Progenitor cell of endocrine pancreas (in vitro differentiated cells): ENCODE measurements around the gene PMEPA1. TPM values are rescaled to one million over a fixed set of nuclear protein-coding genes. Genes with fewer than 3 reads are reported as not detected.

Source experiments
- DNase-seq: peaks from one replicate; pipeline ENCODE4 v3.0.0; 2021; ENCODE audit warnings: low spot score; ENCODE audit not compliant: unreplicated experiment
- H3K27ac Mint-ChIP-seq: 2 replicates; pipeline ENCODE4 v1.8.0; 2021; ENCODE audit warnings: mild to moderate bottlenecking, moderate library complexity, mixed read lengths
- H3K27me3 Mint-ChIP-seq: 2 replicates; pipeline ENCODE4 v1.8.0; 2021; ENCODE audit warnings: mixed read lengths
- H3K36me3 Mint-ChIP-seq: 2 replicates; pipeline ENCODE4 v1.8.0; 2022; ENCODE audit warnings: mixed read lengths; ENCODE audit not compliant: insufficient read depth
- H3K4me1 Mint-ChIP-seq: 2 replicates; pipeline ENCODE4 v1.8.0; 2021; ENCODE audit warnings: low read depth, mixed read lengths
- H3K4me3 Mint-ChIP-seq: 2 replicates; pipeline ENCODE4 v1.8.0; 2021; ENCODE audit warnings: low read depth, mild to moderate bottlenecking, moderate library complexity, mixed read lengths
- H3K9me3 Mint-ChIP-seq: 2 replicates; pipeline ENCODE4 v1.8.0; 2021; ENCODE audit warnings: low read depth, mixed read lengths
- CTCF ChIP-seq: fragments of 200-600 bp; sonication (generic); IDR thresholded peaks from one replicate; pipeline ENCODE4 v1.5.0; 2021; ENCODE audit warnings: antibody characterized with exemption, mild to moderate bottlenecking; ENCODE audit not compliant: unreplicated experiment
- total RNA-seq: library from RNA; stranded (reverse); gene quantifications from 2 replicates; pipeline ENCODE4 v1.2.1, GENCODE V29; 2021

Gene PMEPA1
- total RNA-seq, 1 donor from 2014 or later: 9.1 TPM

- DNase-seq: no peak
- no peaks in the 10 kb centered on the region for H3K4me1 Mint-ChIP-seq
- H3K27me3 Mint-ChIP-seq: peaks cover 20% of the 10 kb centered on the region
These were observed 94.4 kb downstream of the PMEPA1 start for GRCh38 chr20:57615445-57615811.

DNA sequence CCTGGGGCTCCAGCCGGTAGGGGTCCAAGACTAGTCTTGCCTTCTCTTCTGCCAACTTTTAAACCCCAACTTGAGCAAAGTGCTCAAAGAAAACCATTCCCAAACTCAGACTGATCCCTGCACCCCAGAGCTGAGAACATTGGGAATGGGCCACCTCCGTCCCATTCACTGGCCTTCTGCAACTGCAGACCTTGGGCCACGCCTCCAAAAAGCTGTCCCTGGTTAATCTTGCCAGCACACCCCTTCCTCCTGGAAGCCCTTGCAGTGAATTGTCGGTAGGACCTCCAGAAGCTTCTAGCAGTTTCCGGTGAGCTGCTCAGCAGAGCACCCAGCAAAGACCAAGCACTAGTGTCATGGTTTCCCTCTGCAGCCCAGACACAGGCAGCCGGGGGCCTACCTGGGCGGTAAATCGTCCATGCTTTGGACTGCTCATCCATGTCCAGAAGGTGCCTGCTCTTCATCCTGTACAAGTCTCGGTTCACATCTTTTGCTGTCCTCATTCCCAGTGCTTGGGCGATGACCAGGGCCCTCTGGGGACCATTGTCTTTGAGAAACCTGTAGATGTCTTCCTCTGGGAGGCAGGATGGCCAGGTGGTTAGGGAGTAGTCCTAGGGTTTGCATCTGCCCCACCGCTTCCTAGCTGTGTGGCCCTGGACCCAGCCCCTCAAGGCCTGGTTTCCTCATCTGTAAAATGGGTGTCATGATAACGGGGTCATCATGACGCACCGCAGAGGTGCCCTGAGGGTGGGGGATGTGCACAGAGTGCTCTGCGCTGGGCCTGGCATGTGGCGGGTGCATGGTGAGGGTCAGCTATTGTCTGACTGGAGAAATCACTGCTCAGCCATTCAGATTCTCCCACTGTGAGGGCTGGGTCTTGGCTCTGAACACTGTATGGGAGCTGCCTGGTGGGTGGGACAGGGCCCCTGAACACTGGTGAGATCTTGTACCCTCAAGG lies 95.0 kb downstream of the PMEPA1 start:
- Mint-ChIP-seq H3K36me3 (no peaks in the 10 kb centered on the region), H3K27ac (no peak overlapping the region), H3K4me3 (no peak overlapping the region), H3K4me1 (no peaks in the 10 kb centered on the region), H3K27me3 (peaks cover 19% of the 10 kb centered on the region), H3K9me3 (no peaks in the 10 kb centered on the region)
- no peak for DNase-seq
- no peak for TF ChIP-seq CTCF

More at GRCh38 chr20:57615445-57615811, 94.4 kb downstream of the PMEPA1 start:
- Mint-ChIP-seq H3K9me3 (no peaks in the 10 kb centered on the region), H3K4me3 (no peak overlapping the region), H3K36me3 (no peaks in the 10 kb centered on the region), H3K27ac (no peak overlapping the region)
- no peak for TF ChIP-seq CTCF

DNA sequence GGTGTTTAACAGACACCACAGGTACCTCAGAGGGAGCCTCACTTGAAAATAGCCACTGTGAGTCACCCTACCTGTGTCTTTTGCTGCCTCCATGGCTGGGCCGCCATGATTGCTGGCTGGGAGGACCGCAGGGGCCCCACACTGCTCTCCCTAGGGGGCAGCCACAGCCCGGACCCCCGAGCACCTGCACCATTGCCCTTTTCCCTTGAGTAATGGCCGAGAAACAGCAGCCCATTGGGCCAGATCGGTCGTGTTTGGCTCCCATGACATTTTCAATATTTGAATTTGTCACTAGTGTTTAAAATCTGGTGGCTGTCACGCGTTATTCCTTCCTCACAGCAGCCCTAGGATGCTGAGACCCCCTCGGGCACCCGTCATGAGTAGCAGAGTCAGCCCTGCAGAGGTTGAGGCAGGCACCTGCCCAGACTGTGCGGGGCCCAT lies 96.3 kb downstream of the PMEPA1 start:
- no peak for DNase-seq
- TF ChIP-seq CTCF: no peak
- H3K27me3 Mint-ChIP-seq: peaks cover 18% of the 10 kb centered on the region

DNA sequence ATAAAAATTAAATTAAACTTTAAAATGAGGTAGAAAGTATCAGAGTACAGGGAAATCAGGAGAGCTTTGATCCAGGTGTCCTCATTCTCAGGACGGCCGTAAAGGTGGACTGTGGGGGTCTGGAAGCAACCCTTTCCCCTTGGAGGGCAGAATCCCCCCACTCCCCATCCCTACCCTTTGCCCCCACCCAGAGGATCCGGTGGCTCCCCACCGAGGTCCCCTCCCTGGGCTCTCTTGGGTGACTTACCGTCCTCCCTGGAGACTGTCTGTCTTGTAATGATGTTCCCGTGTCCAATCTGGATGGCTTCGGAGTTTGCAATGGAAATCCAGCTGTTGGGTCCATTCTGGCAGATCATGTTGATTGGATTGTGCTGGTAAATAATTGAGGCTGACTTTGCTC lies 96.9 kb downstream of the PMEPA1 start:
- peaks cover 15% of the 10 kb centered on the region for H3K27me3 Mint-ChIP-seq
- no peaks in the 10 kb centered on the region for H3K36me3 Mint-ChIP-seq
- H3K4me1 Mint-ChIP-seq: no peaks in the 10 kb centered on the region
- H3K27ac Mint-ChIP-seq: no peak overlapping the region
- no peak overlapping the region for H3K4me3 Mint-ChIP-seq
- TF ChIP-seq CTCF: no peak
- DNase-seq: no peak
- H3K9me3 Mint-ChIP-seq: no peaks in the 10 kb centered on the region

More for the DNA sequence above, 96.3 kb downstream of the PMEPA1 start:
- Mint-ChIP-seq H3K9me3 (no peaks in the 10 kb centered on the region), H3K36me3 (no peaks in the 10 kb centered on the region), H3K4me1 (no peaks in the 10 kb centered on the region), H3K27ac (no peak overlapping the region), H3K4me3 (no peak overlapping the region)

DNA sequence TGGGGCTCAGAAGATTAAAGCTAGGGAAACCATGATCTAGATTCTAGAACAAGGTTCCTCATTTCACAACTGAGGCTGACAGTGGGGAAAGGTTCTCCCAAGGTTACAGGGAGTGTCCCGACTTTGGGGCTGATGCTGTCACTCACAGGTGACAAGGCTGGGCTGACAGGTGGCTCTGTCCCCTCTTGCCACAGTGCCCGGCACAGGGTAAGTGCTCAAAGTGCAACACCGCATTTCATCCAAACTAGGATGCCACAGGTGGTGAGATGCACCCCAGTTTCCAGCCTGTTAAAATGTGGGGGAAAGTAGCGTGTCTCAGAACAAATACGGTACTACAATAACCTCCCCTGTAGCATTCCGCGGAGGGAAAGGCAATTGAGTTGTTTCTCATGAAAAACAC lies 97.4 kb downstream of the PMEPA1 start:
- TF ChIP-seq CTCF: no peak
- no peaks in the 10 kb centered on the region for H3K36me3 Mint-ChIP-seq
- no peaks in the 10 kb centered on the region for H3K4me1 Mint-ChIP-seq
- H3K4me3 Mint-ChIP-seq: no peak overlapping the region
- no peaks in the 10 kb centered on the region for H3K9me3 Mint-ChIP-seq
- H3K27me3 Mint-ChIP-seq: peaks cover 19% of the 10 kb centered on the region
- no peak for DNase-seq
- no peak overlapping the region for H3K27ac Mint-ChIP-seq
